ENCODE measurements around the gene GAS7.

DNA sequence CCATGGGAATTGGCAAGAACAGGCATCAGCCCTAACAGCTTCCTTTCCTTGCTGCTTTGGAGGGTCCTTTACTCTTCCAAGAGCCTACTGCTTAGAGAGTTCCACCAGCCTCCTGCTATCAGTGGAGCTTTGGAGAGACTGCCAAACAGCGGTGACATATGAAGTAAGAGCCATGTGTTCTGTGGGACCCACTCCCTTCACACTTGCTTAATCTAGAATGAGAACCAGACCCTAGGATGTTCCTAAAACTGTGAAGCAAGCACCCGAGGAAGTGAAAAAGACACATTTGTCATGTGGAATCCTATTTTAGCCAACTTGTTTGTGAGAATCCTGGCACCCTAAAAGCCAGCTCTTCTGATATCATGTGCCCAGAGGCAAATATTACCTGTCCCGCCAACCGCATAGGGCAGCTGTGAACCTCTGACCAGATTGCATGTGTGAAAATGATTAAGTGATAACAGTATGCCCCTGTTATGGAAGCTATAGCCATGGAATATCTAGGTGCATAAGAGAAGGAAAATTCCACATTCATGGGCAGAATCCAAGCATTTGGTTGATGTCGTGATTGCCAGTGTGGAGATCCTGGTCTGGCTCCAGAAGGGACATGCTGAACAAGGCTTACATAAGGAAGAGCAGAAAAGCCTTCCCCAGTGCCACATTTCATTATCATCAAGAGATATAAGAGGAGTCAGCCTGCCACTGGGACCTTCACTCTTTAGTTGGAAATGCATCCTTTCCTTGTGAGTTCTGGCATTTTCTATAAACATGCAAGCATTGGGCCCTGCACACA lies 312.1 kb downstream of the GAS7 start:
- TF ChIP-seq EZH2 (IDR thresholded peaks at IDR 0.05; ENCODE audit: low read length), result no peak
- TF ChIP-seq, protein P1, sequence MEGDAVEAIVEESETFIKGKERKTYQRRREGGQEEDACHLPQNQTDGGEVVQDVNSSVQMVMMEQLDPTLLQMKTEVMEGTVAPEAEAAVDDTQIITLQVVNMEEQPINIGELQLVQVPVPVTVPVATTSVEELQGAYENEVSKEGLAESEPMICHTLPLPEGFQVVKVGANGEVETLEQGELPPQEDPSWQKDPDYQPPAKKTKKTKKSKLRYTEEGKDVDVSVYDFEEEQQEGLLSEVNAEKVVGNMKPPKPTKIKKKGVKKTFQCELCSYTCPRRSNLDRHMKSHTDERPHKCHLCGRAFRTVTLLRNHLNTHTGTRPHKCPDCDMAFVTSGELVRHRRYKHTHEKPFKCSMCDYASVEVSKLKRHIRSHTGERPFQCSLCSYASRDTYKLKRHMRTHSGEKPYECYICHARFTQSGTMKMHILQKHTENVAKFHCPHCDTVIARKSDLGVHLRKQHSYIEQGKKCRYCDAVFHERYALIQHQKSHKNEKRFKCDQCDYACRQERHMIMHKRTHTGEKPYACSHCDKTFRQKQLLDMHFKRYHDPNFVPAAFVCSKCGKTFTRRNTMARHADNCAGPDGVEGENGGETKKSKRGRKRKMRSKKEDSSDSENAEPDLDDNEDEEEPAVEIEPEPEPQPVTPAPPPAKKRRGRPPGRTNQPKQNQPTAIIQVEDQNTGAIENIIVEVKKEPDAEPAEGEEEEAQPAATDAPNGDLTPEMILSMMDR (optimal IDR thresholded peaks at IDR 0.05 in 1 of 3, IDR thresholded peaks at IDR 0.05 in 1 of 3, conservative IDR thresholded peaks at IDR 0.05 in 1 of 3; ENCODE audit: extremely low read depth in 1 of 3, insufficient read depth in 2 of 3, low read length in 3 of 3), result no peak

Measured in keratinocyte (primary cell).